HepG2 (cell line): ENCODE results near the gene APOM. TPM values are rescaled to one million over a fixed set of nuclear protein-coding genes. Genes with fewer than 3 reads are reported as not detected.

Experiments used
- ATAC-seq: fragments of 200-7000 bp; cut with Tn5 transposase; 3 replicates; pipeline ENCODE4 v1.9.1; 2020; ENCODE audit warnings: mild to moderate bottlenecking, moderate library complexity
- BruUV-seq: library from RNA; stranded (reverse); fragments of 400-500 nt; replicated peaks from 2 replicates; lab custom pipeline; 2021; lab: Mats Ljungman, UMichigan
- CTCF ChIA-PET: fragments of 300-600 bp; formaldehyde crosslinking; extraction: SDS; loops from one replicate; lab custom pipeline; 2021; ENCODE audit warnings: low total read pairs, inconsistent platforms, low intra/inter-chr PET ratio; lab: Yijun Ruan, JAX
- POLR2A ChIA-PET: fragments of 350-600 bp; sonication (Branson Sonifier 250); formaldehyde crosslinking; loops from one replicate; lab custom pipeline; 2020; ENCODE audit warnings: antibody characterized with exemption, inconsistent platforms; lab: Yijun Ruan, JAX
- DNase-seq: peaks from one replicate; pipeline ENCODE4 v3.0.0-alpha.2; 2015; ENCODE audit warnings: low spot score
- FAIRE-seq: peaks from 3 replicates; lab custom pipeline; 2011; peaks lifted over from hg19 to GRCh38; lab: Jason Lieb, UNC
- H2AFZ ChIP-seq: one replicate; pipeline ENCODE4 v1.6.1; 2011; ENCODE audit warnings: low read length, inconsistent platforms
- H3K27ac ChIP-seq: fragments of 300-600 bp; 3 replicates; pipeline ENCODE4 v1.8.0; 2011; ENCODE audit warnings: mixed run types, mild to moderate bottlenecking, mixed read lengths, low read length, inconsistent platforms; ENCODE audit not compliant: insufficient read depth; ENCODE audit errors: extremely low read length
- H3K27me3 ChIP-seq, 2 experiments: fragments of 200-600 bp in 1 of 2; 2 replicates in 1 of 2; 3 replicates in 1 of 2; pipeline versions ENCODE4 v1.6.0 to v1.8.0; 2011; ENCODE audit warnings: low read length in 2 of 2, mild to moderate bottlenecking in 2 of 2, moderate library complexity in 2 of 2, inconsistent platforms in 1 of 2; ENCODE audit not compliant: insufficient read depth in 2 of 2, control insufficient read depth in 1 of 2
- H3K36me3 ChIP-seq, 2 experiments: fragments of 200-600 bp in 1 of 2; replicated peaks in 1 of 2; 2 replicates in 1 of 2; 3 replicates in 1 of 2; pipeline versions ENCODE4 v1.5.1 to v1.8.0; 2011; ENCODE audit warnings: low read length in 2 of 2, inconsistent platforms in 1 of 2; ENCODE audit not compliant: insufficient read depth in 2 of 2, control insufficient read depth in 1 of 2
- H3K4me1 ChIP-seq: 2 replicates; pipeline ENCODE4 v1.5.1; 2012; ENCODE audit warnings: low read length, inconsistent platforms; ENCODE audit not compliant: insufficient read depth
- H3K4me2 ChIP-seq: 2 replicates; pipeline ENCODE4 v1.6.0; 2011; ENCODE audit warnings: low read depth, low read length, inconsistent platforms
- H3K4me3 ChIP-seq, 3 experiments: fragments of 200-600 bp in 1 of 3; sonication (generic), shearing (Covaris generic) in 1 of 3; replicated peaks in 1 of 3; 2 replicates each; pipeline ENCODE4 v1.5.1; 2011 to 2016; ENCODE audit warnings: low read length in 3 of 3, inconsistent platforms in 2 of 3, low read depth in 2 of 3, mild to moderate bottlenecking in 2 of 3, control low read depth in 1 of 3, mixed read lengths in 1 of 3; ENCODE audit not compliant: insufficient read depth in 1 of 3
- H3K79me2 ChIP-seq: one replicate; pipeline ENCODE4 v1.6.1; 2011; ENCODE audit warnings: low read length, inconsistent platforms; ENCODE audit not compliant: insufficient read depth
- H3K9ac ChIP-seq: 2 replicates; pipeline ENCODE4 v1.6.0; 2011; ENCODE audit warnings: mild to moderate bottlenecking, low read depth, low read length, inconsistent platforms; ENCODE audit not compliant: insufficient read depth
- H3K9me3 ChIP-seq: 2 replicates; pipeline ENCODE4 v1.5.1; 2012; ENCODE audit warnings: mild to moderate bottlenecking, low read length
- H4K20me1 ChIP-seq: 2 replicates; pipeline ENCODE4 v1.6.0; 2011; ENCODE audit warnings: inconsistent platforms, mild to moderate bottlenecking, low read length, moderate library complexity; ENCODE audit not compliant: insufficient read depth
- HCFC1 ChIP-seq: fragments of 150-350 bp; IDR thresholded peaks from 2 replicates; pipeline ENCODE4 v1.6.1; 2014; ENCODE audit warnings: low read depth, low read length
- HNF1A ChIP-seq, 2 experiments: sonication (generic) in 1 of 2; formaldehyde crosslinking in 1 of 2; IDR thresholded peaks; 2 replicates each; pipeline versions ENCODE4 v1.4.0 to v1.6.1; 2016 to 2020; ENCODE audit warnings: borderline replicate concordance in 1 of 2, low read depth in 1 of 2, mild to moderate bottlenecking in 1 of 2, missing genetic modification reagents in 1 of 2
- HOXA7 ChIP-seq: sonication (generic); formaldehyde crosslinking; IDR thresholded peaks from 2 replicates; pipeline ENCODE4 v1.8.1; 2022; ENCODE audit warnings: mild to moderate bottlenecking, missing genetic modification reagents, moderate library complexity
- IRX3 ChIP-seq: sonication (generic); formaldehyde crosslinking; IDR thresholded peaks from 2 replicates; pipeline ENCODE4 v1.8.1; 2023; ENCODE audit warnings: mild to moderate bottlenecking, low read depth, missing genetic modification reagents, borderline replicate concordance
- MXD4 ChIP-seq: IDR thresholded peaks from 2 replicates; pipeline ENCODE4 v1.6.1; 2016; ENCODE audit warnings: mild to moderate bottlenecking, missing biosample characterization, missing genetic modification reagents
- RBM39 ChIP-seq: fragments of 200-400 bp; formaldehyde crosslinking; IDR thresholded peaks from one replicate; pipeline ENCODE4 v1.6.1; 2018; ENCODE audit warnings: antibody characterized with exemption, mild to moderate bottlenecking, low read depth, low read length; ENCODE audit not compliant: poor library complexity, severe bottlenecking
- ZNF496 ChIP-seq: sonication (generic); formaldehyde crosslinking; IDR thresholded peaks from 2 replicates; pipeline ENCODE4 v1.8.1; 2023; ENCODE audit warnings: mild to moderate bottlenecking, moderate library complexity, missing genetic modification reagents; ENCODE audit not compliant: insufficient replicate concordance
- ZNF615 ChIP-seq: sonication (generic); formaldehyde crosslinking; IDR thresholded peaks from 2 replicates; pipeline ENCODE4 v1.5.0; 2020; ENCODE audit warnings: mild to moderate bottlenecking, missing genetic modification reagents, borderline replicate concordance
- ZNF772 ChIP-seq: sonication (generic); formaldehyde crosslinking; IDR thresholded peaks from 2 replicates; pipeline ENCODE4 v1.5.0; 2020; ENCODE audit warnings: mild to moderate bottlenecking, missing genetic modification reagents
- whole genome bisulfite sequencing: methylation state at CpG from one replicate; pipeline ENCODE4 v1.1.6; 2017; ENCODE audit warnings: low lambda C conversion rate; 5-methylcytosine and 5-hydroxymethylcytosine counted together
- in situ Hi-C: cut with HindIII; loops from 2 replicates; pipeline ENCODE4 v1.10.0; 2017; ENCODE audit warnings: low pct_unique_long_range_greater_than_20kb; ENCODE audit not compliant: extremely low pct_ligation_motif_present
- intact Hi-C: fragments of 100-400 bp; cut with micrococcal nuclease; formaldehyde crosslinking; loops from one replicate; pipeline ENCODE4 v1.10.0; 2022; ENCODE audit not compliant: unreplicated experiment
- polyA plus RNA-seq, 8 experiments: library from polyadenylated mRNA; depleted of rRNA in 3 of 8; stranded (reverse) in 7 of 8; unstranded in 1 of 8; fragments of >200 nt; fragmentation: Illumina TruSeq in 4 of 8; extraction: Trizol in 4 of 8; gene quantifications; 2 replicates each; pipeline versions ENCODE4 v1.2.1 to v1.2.3, GENCODE V29; 2011 to 2016; ENCODE audit warnings: low read depth in 4 of 8, missing spikeins in 1 of 8, mixed read lengths in 1 of 8; ENCODE audit not compliant: insufficient read depth in 1 of 8
- total RNA-seq, 5 experiments: library from RNA; depleted of rRNA; stranded (reverse); fragments of >200 nt; fragmentation: Illumina TruSeq; extraction: Trizol; gene quantifications; 2 replicates each; pipeline ENCODE4 v1.2.3, GENCODE V29; 2016; ENCODE audit warnings: low read depth in 1 of 5
- TF ChIP-seq, protein P1 (sequence below): sonication (generic); formaldehyde crosslinking; IDR thresholded peaks from 2 replicates; pipeline ENCODE4 v1.4.0; 2020; ENCODE audit warnings: low read depth, mild to moderate bottlenecking, missing genetic modification reagents
- TF ChIP-seq, protein P2 (sequence below): sonication (generic); formaldehyde crosslinking; IDR thresholded peaks from 2 replicates; pipeline ENCODE4 v1.8.0; 2022; ENCODE audit warnings: mild to moderate bottlenecking, missing genetic modification reagents; ENCODE audit not compliant: insufficient replicate concordance
- TF ChIP-seq, protein P3 (sequence below): IDR thresholded peaks from 2 replicates; pipeline ENCODE4 v1.6.1; 2012; ENCODE audit warnings: low read depth, low read length, improper control_type of control experiment

APOM gene
- total and polyA plus RNA-seq, 2 of the 13 experiments (the other 11 are each of a cell fraction or from before 2014, with no cell fraction given), result 98.2 to 1,140 TPM

DNA sequence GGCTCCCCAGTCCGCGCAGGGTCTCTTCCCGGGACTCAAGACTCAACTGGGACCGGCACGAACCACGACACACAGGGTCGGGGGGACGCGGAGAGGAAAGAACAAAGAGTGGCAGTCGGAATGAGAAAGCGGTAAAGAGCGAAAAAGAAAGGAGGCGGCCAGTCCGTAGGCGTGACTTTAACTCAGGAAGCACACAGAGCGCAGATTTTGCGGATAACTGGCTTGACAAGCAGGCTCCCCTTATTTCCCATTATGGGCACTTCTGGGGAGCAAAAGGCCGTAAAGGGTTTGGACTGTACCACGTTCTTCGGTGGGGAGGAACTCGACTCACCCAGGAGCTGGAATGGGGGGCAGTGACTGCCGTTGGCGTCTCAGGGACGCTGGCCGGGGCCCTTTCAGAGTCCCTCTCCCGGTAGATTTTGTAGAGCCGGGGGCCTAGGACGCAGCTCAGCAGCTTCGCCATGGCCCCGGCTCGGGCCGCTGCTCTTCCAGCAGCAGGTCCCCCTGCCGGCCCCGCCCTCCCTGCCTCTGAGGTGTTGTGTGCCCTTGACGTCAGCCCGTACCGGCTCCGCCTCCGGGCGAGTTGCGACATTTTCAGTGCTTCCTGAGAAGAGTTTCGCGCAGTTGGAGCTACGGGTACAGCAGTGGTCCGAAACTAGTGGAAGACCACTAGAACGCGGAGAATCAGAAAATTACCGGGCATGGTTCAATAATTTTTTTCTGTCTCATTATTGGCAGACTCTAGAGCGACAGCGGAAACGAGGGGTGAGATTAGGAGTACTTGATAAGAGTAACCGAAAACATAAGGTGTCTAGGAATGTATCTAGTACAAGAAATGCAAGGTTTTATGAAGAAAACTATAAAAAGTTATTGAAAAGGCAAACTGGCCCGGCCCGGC is 47.4 kb downstream of the APOM start, which contains the start of gene ABHD16A:
Gene ABHD16A, minus strand, starts transcription at position 506 of the 898 bp plus-strand sequence. Its CDS starts 43 bp downstream, at position 463.
- FAIRE-seq, result peak; percentile 82
- ChIA-PET POLR2A (interaction anchor here (0.6 to 2.7 kb wide), 38 partner anchors 10 to 1269 kb away, joined by 3 to 57 read pairs (median 5); partner anchors contain the start of genes APOM, BAG6, C6orf47 and CFB), CTCF (no interaction called here)
- peak; percentile 93 for ATAC-seq
- peak within 1 kb of the TSS; percentile 52 for H2AFZ ChIP-seq
- DNase-seq, result peak; percentile 98
- peak within 1 kb of the TSS; percentile 99 for H3K4me2 ChIP-seq
- H3K36me3 ChIP-seq, result peaks cover under 1 to 2% of the 10 kb centered on the region in 2 experiments; a peak in 2 of 5 replicates
- H3K79me2 ChIP-seq, result peaks cover 22% of the 10 kb centered on the region
- peaks cover 39% of the 10 kb centered on the region for H3K4me1 ChIP-seq
- peak within 1 kb of the TSS; percentile 95 for H3K9ac ChIP-seq
- intact Hi-C loops (loop anchor here (2.0 to 5.0 kb wide), 2 partner anchors 22 to 34 kb away; partner anchors contain the start of genes CLIC1 and LY6G5C), in situ Hi-C loops (no loop called here)
- BruUV-seq, result no TSS peak
- H4K20me1 ChIP-seq, result no peaks in the 10 kb centered on the region
- H3K9me3 ChIP-seq, result no peaks in the 10 kb centered on the region
- peak within 1 kb of the TSS; percentile 85 for H3K27ac ChIP-seq
- peaks cover 0 to 3% of the 10 kb centered on the region in 2 experiments; a peak in 2 of 5 replicates for H3K27me3 ChIP-seq
- 1% methylated on average over 39 of the region's 54 CpGs for WGBS
- peak within 1 kb of the TSS; percentile 71 to 84 (median 81) for H3K4me3 ChIP-seq
- peak; percentile 72; the same call in 1 of the 2 replicates for TF ChIP-seq MXD4 (CRISPR knock-in tag)
- peak; percentile 74; the same call in 1 of the 2 replicates for TF ChIP-seq IRX3 (CRISPR knock-in tag)
- TF ChIP-seq, protein P1, sequence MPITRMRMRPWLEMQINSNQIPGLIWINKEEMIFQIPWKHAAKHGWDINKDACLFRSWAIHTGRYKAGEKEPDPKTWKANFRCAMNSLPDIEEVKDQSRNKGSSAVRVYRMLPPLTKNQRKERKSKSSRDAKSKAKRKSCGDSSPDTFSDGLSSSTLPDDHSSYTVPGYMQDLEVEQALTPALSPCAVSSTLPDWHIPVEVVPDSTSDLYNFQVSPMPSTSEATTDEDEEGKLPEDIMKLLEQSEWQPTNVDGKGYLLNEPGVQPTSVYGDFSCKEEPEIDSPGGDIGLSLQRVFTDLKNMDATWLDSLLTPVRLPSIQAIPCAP, result no peak
- TF ChIP-seq, protein P2, sequence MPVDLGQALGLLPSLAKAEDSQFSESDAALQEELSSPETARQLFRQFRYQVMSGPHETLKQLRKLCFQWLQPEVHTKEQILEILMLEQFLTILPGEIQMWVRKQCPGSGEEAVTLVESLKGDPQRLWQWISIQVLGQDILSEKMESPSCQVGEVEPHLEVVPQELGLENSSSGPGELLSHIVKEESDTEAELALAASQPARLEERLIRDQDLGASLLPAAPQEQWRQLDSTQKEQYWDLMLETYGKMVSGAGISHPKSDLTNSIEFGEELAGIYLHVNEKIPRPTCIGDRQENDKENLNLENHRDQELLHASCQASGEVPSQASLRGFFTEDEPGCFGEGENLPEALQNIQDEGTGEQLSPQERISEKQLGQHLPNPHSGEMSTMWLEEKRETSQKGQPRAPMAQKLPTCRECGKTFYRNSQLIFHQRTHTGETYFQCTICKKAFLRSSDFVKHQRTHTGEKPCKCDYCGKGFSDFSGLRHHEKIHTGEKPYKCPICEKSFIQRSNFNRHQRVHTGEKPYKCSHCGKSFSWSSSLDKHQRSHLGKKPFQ (CRISPR knock-in tag), result peak; percentile 66
- TF ChIP-seq HOXA7, result no peak
- TF ChIP-seq ZNF772 (CRISPR knock-in tag), result peak; percentile 51; the same call in 1 of the 2 replicates
- TF ChIP-seq, protein P3, sequence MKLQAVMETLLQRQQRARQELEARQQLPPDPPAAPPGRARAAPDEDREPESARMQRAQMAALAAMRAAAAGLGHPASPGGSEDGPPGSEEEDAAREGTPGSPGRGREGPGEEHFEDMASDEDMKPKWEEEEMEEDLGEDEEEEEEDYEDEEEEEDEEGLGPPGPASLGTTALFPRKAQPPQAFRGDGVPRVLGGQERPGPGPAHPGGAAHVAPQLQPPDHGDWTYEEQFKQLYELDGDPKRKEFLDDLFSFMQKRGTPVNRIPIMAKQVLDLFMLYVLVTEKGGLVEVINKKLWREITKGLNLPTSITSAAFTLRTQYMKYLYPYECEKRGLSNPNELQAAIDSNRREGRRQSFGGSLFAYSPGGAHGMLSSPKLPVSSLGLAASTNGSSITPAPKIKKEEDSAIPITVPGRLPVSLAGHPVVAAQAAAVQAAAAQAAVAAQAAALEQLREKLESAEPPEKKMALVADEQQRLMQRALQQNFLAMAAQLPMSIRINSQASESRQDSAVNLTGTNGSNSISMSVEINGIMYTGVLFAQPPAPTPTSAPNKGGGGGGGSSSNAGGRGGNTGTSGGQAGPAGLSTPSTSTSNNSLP, result peak; percentile 45; the same call in 1 of the 2 replicates
- no peak for TF ChIP-seq ZNF496
- TF ChIP-seq HNF1A (IDR thresholded peaks at IDR 0.05; ENCODE audit: low read depth), result no peak; the same call in 1 of the 2 replicates
- peak; percentile 75; the same call in 1 of the 2 replicates for TF ChIP-seq HNF1A (CRISPR knock-in tag; IDR thresholded peaks at IDR 0.05; ENCODE audit: borderline replicate concordance)
- peak; percentile 86 for TF ChIP-seq ZNF615
- TF ChIP-seq HCFC1, result no peak
- TF ChIP-seq RBM39, result peak; percentile 76
